ENCODE data around the gene CILP2.

DNA sequence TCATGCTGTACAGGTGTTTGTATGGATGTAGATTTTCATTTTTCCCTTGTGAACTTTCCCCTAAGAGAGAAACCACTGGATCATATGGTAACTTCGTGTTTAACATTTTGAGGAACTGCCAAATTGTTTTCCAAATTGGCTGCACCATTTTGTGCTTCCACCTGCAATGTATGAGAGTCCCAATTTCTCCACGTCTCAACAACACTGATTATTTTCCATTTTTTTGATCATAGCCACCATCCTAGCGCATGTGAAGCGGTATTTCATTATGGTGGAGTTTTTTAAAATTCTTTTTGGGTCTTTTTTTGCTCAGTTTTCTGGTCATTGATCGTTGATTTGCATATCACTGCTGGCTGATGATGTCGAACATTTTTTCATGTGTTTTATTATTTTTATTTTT, 17.1 kb upstream of the CILP2 start:
- TF ChIP-seq, protein P1, sequence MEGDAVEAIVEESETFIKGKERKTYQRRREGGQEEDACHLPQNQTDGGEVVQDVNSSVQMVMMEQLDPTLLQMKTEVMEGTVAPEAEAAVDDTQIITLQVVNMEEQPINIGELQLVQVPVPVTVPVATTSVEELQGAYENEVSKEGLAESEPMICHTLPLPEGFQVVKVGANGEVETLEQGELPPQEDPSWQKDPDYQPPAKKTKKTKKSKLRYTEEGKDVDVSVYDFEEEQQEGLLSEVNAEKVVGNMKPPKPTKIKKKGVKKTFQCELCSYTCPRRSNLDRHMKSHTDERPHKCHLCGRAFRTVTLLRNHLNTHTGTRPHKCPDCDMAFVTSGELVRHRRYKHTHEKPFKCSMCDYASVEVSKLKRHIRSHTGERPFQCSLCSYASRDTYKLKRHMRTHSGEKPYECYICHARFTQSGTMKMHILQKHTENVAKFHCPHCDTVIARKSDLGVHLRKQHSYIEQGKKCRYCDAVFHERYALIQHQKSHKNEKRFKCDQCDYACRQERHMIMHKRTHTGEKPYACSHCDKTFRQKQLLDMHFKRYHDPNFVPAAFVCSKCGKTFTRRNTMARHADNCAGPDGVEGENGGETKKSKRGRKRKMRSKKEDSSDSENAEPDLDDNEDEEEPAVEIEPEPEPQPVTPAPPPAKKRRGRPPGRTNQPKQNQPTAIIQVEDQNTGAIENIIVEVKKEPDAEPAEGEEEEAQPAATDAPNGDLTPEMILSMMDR (IDR thresholded peaks at IDR 0.05; ENCODE audit: insufficient read depth, low read length, poor library complexity, severe bottlenecking): no peak
- no peak for TF ChIP-seq EZH2phosphoT487 (conservative IDR thresholded peaks at IDR 0.05; ENCODE audit: low read length)
